ENCODE measurements around the gene DNM2.
A peak's percentile ranks its signal among the peaks of the same experiment; 100 is the strongest.
"Not testable (repeated sequence)": the region's sequence is repeated elsewhere in the genome, so short reads cannot be mapped to it uniquely, and the experiment has no call there.

Gene DNM2

DNA sequence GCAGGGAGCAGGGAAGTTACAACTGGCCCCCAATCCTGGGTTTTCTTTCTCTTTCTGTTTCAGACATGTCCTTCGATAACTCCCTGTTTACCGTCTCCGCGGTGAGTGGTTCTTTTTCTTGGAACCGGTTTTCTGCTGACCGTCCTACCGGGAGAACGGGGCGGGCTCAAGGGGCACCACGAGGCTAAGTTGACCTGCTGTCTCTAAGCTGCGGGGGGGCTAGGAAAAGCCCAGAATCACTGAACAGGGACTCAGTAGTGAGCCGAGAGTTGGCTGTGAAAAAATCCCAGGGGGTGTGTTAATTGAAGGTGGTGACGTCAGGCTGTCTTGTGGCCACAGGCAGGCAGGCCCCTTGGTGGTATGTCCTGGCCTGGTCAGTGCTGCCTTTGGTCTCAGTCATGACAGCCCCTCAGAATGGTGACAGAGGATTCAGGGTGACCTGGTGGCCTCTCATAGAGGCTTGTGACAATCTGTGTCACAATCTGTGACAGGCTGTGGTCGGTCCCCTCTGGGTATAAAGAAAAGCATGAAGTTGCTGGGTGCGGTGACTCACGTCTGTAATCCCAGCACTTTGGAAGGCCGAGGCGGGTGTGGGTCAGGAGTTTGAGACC, 145.3 kb downstream of the DNM2 start:
- DNase-seq (ENCODE audit: low read depth in 2 of 2): no peak

- peak; percentile 45 to 56 for DNase-seq (ENCODE audit: low read depth in 2 of 2)
Observed at GRCh38 chr19:10864538-10864899, 146.6 kb downstream of the DNM2 start.

DNA sequence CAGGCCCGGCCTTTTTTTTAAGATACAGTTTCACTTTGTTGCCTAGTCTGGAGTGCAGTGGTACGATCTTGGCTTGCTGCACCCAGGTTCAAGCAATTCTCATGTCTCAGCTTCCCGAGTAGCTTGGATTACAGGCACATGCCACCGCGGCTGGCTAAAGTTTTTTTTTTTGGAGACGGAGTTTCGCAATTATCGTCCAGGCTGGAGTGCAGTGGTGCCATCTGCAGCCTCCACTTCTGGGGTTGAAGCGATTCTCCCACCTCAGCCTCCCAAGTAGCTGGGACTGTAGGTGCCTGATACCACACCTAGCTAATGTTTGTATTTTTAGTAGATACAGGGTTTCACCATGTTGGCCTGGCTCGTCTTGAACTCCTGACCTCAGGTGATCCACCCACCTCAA, 148.6 kb downstream of the DNM2 start:
- no peak for DNase-seq (ENCODE audit: low read depth in 2 of 2)

- no peak for DNase-seq (ENCODE audit: low read depth in 2 of 2)
Observed at GRCh38 chr19:10868872-10869547, 151.1 kb downstream of the DNM2 start.

DNA sequence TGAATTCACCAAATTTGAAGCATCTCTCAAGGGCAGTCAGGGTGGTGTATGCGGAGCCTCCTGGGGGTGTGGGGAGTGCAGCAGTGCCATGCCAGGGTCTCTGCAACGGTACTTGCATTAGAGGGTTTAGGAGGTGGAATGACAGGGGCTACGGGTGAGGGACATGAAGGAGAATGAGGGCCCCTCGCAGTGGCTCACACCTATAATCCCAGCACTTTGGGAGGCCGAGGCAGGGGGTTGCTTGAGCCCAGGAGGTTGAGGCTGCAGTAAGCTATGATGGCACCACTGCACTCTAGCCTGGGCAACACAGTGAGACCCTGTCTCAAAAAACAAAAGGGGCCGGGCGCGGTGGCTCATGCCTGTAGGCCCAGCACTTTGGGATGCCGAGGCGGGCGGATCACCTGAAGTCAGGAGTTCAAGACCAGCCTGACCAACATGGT, 152.0 kb downstream of the DNM2 start:
- not testable (repeated sequence) for DNase-seq (ENCODE audit: low read depth in 2 of 2)

DNA sequence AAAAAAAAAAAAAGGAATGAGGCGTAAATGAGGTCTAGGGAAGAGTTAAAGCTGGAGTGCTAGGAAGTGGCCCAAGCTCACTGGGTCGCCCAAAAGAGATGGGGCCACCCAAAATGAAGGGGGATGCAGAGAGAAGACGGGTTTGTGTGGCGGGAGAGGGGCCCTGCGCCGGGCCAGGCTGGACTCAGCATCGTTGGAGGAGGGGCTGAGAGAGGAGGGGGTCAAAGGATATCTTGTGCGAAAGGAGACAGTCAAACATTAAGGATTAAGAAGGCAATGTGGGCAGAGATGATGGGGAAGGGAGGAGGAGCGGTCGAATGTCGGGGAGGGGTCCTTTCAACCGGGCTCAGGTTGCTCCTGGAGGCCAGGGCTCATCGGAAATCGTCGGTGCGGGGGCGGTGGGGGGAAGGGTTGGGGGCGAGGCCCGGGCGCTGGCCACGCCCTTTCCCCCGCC, 152.6 kb downstream of the DNM2 start:
- no peak for DNase-seq (ENCODE audit: low read depth in 2 of 2)

DNA sequence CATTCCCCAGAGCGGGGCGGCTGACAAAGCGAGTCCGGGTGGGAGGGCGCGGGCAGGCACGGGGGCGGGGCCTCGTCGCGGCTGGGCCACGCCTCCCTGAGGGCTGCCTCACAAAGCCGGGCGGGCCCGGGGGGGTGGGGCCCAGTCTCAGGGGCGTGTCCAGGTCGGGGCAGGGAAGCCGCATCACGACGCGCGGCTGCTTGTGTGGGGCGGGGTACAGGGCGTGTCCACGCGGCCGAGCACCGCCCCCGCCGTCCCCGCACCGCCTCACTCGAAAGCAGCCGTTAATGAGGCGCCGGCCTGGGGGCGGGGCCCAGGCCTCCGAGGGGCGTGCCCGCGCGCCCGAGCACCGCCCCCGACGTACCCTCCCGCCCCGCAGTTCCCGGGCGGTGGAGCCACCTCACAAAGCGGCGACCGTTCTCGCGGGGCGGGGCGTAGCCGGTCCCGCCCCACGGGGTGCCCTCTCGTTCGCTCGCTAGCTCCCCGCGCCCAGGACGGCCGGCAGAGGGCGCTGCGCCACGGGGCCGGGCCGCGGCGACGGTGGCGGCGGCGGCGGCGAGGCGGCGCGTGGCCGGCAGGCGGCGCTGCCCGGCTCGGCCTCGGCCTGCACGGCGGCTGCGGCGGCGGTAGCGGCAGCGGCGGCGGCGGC, 153.2 kb downstream of the DNM2 start, which contains the start of gene CARM1:
CARM1 (plus strand) TSS at position 599 of the 649 bp plus-strand sequence. CDS start 150 bp downstream, outside the sequence.
- peak; percentile 96 to 98 for DNase-seq (ENCODE audit: low read depth in 2 of 2)

- no peak for DNase-seq (ENCODE audit: low read depth in 2 of 2)
Observed at GRCh38 chr19:10871711-10872545, 154.0 kb downstream of the DNM2 start.

- no peak for DNase-seq (ENCODE audit: low read depth in 2 of 2)
Observed at GRCh38 chr19:10872546-10873107, 154.7 kb downstream of the DNM2 start.

GRCh38 chr19:10874024-10874423, 156.1 kb downstream of the DNM2 start:
- no peak for DNase-seq (ENCODE audit: low read depth in 2 of 2)

DNA sequence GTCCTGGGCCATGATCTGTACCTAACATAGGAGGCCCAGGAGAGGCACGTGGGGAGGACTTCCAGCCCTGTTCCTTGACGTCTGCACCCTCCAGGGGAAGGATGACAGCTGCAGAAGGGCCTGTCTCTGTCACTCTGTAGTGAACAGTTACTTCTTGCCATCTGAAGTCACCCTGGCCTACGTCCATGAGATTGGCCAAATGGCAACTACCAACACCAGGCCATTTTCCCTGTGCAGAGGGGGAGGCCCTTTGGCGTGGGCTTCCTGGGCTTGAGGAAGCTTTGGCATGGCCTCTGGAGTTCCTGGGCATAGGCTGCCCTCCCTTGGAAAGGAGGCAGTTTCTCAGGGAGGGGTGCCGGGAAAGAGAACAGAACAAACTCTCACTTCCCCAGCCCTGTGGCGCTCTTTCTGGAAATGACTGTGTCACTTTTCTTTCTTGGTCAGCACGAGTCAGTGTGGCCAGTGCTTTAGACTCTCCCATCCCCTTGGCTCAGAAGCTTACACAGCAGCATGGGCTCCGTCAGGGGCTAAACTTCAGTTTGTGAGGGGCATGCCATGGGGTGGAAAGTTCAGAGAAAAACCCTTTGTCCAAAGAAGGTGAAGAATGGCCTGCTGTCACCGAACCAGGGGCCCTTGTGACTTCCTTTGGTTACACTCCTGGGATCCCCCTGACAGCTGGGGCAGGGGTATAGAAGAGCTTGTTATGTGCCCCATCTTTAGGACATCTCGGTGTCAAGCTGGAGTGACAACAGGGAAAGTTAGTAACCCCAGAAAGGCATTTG, 158.8 kb downstream of the DNM2 start:
- no peak for DNase-seq (ENCODE audit: low read depth in 2 of 2)

DNA sequence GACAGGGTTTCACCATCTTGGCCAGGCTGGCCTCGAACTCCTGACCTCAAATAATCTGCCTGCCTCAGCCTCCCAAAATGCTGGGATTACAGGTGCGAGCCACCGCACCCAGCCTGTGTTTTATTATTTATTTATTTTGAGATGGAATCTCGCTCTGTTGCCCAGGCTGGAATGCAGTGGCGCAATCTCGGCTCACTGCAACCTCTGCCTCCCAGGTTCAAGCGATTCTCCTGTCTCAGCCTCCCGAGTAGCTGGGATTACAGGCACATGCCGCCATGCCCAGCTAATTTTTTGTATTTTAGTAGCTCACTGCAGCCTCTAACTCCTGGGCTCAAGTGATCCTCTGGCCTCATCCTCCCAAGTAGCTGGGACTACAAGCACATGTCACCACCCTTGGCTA, 159.7 kb downstream of the DNM2 start:
- DNase-seq (ENCODE audit: low read depth in 2 of 2): not testable (repeated sequence)

- DNase-seq (ENCODE audit: low read depth in 2 of 2): no peak
Observed at GRCh38 chr19:10878253-10878652, 160.4 kb downstream of the DNM2 start.

All from fibroblast of skin of left quadriceps (primary cell).